HG03575 (cell line): ENCODE measurements around the gene ETV6.

Experiments used
- ATAC-seq: cut with Tn5 transposase; IDR thresholded peaks from one replicate; pipeline ENCODE4 v1.9.1; 2021; ENCODE audit not compliant: unreplicated experiment, insufficient number of reproducible peaks, low FRiP score; ENCODE audit errors: extremely low read depth

ETV6 gene

GRCh38 chr12:11747969-11748368 lies 98.5 kb downstream of the ETV6 start:
- no peak for ATAC-seq

DNA sequence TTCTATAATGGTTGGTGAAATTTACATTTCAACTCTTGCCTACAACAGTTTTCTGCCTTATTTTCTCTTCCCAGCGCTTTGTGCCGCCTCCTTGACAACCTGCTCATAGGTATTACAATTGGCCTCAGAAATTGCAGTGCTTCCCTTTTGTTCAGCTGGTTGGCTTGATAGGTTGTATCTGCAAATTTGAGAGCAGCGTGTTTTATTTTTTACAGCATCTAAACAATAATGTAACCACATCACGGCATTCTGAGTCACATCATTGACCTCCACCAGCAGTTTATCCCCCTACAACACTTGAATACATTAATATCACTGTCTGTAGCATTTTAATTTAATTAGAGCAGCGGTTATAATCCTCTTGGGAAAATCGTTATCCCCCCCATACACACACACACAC lies 99.4 kb downstream of the ETV6 start:
- ATAC-seq: no peak

DNA sequence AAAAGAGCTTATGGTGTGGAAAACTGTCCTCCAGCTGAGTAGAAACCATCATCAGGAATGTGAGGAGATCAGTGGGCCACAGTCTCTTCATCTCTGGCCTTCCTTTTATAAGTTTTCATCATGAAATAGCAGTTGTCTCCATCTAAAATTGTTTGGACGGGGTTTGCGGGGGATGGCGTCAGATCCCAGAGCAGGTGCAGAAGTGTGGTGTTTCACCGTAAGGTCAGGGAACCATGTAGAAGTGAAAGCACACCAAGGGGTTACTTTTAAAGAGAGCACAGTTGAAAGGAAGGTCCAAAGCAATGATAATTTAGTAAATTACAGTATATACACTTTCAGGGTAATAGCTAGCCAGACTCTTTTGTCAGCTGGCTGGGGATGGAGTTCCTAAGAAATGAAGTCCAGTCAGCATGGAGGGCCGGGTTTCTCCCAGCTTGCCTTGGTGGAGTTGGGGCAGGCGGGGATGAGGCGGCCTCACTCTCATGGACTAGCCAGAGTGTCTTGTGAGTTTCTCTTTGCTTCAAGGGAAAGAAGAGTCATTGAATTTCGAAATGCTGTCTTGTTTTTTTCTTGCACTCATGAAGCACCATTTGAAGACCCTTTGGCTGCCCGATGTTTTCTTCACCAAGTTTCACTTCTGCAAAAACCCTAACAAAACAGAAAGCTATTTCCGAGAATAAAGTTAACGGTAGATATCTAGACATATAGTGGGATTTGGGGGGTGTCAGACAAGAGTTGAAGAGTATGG lies 100.6 kb downstream of the ETV6 start:
- ATAC-seq: no peak

DNA sequence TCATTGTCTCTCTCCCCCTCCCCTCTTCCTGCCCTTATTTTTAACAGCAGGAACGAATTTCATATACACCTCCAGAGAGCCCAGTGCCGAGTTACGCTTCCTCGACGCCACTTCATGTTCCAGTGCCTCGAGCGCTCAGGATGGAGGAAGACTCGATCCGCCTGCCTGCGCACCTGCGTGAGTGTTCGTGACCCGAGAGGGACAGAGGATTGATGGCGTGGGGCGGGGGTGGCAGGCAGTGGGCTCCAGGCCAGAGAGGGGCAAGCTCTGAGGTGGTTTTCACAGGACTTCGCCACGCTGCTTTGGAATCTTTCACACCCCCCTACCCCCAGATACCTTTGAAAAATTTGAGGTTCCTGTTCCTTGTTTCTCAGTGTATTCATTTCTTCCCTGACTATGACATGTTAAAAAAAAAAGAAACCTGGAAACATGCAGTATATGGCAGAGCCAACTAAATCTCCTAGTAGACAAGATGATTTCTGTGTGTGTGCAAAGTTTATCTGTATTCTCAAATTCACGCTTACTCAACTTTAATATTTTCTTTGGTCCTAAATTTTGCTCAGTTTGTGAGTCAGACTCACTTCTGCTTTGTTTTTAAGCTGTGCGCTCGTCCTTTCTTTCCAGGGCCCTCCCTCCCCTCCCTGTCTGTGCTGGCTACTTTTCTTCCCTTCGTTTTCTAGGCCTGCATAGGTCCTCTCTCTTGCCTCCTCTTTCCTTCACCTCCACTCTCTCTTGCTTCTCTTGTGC lies 103.1 kb downstream of the ETV6 start:
- no peak for ATAC-seq

GRCh38 chr12:11753150-11753499 lies 103.7 kb downstream of the ETV6 start:
- ATAC-seq: no peak

GRCh38 chr12:11753826-11754225 lies 104.4 kb downstream of the ETV6 start:
- no peak for ATAC-seq

DNA sequence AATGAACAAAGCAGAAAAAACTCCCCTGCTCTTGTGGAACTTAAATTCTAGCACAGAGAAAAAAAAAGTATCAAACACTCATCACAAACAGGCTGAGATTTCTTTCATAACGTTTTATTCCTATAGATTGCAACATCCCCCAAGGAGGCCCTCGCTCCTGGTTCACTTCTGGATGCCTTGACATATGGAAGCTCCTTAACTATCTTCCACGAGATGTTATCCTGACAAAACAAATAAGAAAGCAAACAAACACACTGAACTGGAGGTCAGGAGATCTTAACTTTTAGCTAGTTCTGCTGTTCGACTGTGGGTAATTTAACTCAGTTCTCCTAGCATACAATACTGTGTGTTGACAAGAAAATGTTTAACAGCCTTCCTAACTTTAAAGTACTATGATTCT lies 104.8 kb downstream of the ETV6 start:
- ATAC-seq: no peak

- ATAC-seq: no peak
Observed at GRCh38 chr12:11755302-11755930, 105.9 kb downstream of the ETV6 start.

- ATAC-seq: no peak
Observed at GRCh38 chr12:11756022-11756421, 106.5 kb downstream of the ETV6 start.

- no peak for ATAC-seq
Observed at GRCh38 chr12:11756523-11756922, 107.0 kb downstream of the ETV6 start.

- no peak for ATAC-seq
Observed at GRCh38 chr12:11757095-11757494, 107.6 kb downstream of the ETV6 start.

- ATAC-seq: no peak
Observed at GRCh38 chr12:11757531-11757930, 108.1 kb downstream of the ETV6 start.

DNA sequence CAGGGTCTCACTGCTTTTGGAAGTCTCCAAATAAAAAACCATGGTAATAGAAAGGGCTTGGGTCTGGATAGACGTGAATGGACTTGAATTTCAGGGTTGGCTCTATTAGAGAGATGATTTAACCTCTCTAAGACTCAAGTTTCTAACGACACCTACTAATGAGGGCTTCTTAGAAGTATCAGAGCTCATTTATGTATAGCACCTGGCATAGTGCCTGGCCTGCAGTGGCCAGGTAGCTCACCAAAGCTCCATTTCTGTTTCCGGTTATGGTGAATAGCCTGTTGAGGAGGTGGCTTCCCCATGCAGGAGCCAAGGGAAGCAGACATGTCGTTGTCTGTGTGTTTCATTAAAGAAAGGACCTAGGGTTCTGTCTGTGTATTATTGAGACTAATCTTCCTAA lies 108.6 kb downstream of the ETV6 start:
- no peak for ATAC-seq

DNA sequence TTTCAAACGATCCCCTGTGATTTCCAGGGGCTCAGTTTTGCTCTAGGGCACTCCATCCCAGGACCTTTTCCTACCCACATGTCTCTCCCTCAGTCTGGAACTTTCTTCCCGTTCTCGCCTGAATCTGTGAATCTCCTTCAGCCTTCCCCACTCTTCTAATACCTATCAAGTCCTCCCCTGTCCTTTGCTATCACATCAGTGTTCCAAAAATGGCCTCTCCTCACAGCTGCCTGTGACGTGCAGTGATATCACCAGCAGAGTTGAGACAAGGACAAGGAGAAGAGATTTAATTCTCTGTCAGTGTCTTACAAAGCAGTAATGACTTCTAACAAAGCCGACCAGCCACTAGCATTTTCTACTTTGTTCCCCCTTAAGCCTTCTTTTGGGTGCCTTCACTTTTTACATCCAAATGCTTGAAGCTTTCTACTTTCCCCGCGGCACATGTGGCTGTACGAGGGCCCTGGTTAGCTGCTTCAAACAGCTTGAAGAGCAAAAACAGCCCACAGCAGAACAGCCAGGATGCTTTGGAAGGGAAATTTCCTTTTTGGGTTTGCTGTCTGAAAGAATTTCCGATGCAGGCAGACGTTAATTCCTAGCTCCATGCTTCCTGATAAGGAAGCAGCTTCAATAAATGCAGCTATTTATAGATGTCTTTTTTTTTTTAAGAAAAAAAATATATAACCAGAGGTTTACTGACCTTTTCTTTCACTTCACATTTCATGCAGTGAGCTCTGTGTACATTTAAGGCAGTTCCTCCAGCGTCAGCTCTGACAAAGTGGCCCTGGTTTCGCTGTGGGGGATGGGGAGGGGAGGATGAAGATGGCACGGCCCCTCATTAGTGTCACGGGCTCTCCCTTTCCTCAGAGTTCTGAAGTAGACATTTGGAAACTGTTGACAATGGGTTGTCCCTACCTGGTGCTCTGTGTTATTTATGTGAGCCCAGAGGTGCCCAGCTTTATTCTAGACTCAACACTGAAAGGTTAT lies 109.3 kb downstream of the ETV6 start:
- no peak for ATAC-seq

- no peak for ATAC-seq
Observed at GRCh38 chr12:11759494-11759878, 110.0 kb downstream of the ETV6 start.

DNA sequence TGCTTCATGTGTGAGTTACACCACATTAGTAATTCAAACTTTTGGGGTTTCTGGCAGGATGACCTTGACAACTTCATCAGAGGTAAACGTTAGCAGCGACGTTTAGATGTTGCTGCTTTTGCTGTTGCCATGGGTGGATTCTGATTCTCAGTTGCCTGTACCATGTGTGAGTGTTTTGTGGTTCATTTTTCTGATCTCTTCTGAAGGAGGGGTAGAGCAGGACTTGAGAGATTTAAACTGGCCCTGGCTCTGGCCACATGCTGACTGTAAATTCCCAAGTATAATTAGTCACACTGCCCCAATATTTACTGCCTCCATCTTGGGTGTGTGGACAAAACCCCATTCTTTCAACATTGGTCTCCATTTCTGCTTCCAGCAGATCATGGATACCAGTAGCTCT lies 110.4 kb downstream of the ETV6 start:
- ATAC-seq: no peak

- peak; percentile 33 for ATAC-seq
Observed at GRCh38 chr12:11761869-11762567, 112.5 kb downstream of the ETV6 start.

DNA sequence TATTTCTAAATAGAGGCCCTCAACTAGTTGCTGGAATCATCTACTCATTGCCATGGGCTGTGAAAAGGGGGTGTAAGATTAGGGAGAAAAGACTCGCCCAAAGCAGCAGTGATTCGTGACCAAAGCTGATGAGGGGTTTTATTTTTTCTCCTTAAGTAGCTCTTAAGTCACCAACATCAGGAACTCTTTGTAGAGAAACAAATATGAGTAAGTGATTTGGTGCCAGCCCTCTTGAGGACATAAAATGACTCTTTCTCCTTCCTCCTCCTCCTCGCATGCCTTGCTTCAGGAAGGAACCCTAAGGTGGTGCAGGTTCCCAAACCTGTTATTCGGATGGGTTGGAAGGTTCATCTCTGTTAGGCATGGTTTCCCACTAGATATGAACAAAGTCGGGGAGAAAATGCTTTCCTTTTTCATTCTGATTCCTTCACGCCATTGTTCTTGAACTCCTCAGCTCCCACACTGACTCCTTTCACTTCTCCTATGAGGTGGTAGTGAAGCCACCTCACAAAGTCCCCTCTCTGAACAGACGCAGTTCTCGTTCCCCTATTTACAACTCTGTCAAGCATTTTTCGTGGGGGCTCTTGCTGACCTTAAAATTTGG lies 113.4 kb downstream of the ETV6 start:
- ATAC-seq: no peak
